Tibial artery (tissue), 4 donors: Measurements from ENCODE around the gene GLYATL2.

Experiments
- DNase-seq, 2 donors: peaks; one replicate each; pipeline ENCODE4 v3.0.0-alpha.2; 2019
- H3K27ac ChIP-seq, 2 donors: fragments of 200-600 bp; sonication (generic) in 1 of 2; 1 replicate in 1 of 2; 2 replicates in 1 of 2; pipeline ENCODE4 v1.5.1; 2018 to 2019; ENCODE audit warnings: mild to moderate bottlenecking in 1 of 2
- H3K27me3 ChIP-seq, 2 donors: fragments of 200-600 bp; sonication (generic) in 1 of 2; one replicate each; pipeline versions ENCODE4 v1.5.1 to v1.6.0; 2016 to 2019
- H3K36me3 ChIP-seq, 3 donors: fragments of 200-600 bp; sonication (generic) in 2 of 3; one replicate each; pipeline ENCODE4 v1.5.1; 2016 to 2019; ENCODE audit warnings: mild to moderate bottlenecking in 2 of 3
- H3K4me1 ChIP-seq, 4 donors: fragments of 200-600 bp; sonication (generic) in 2 of 4; 1 replicate in 3 of 4; 2 replicates in 1 of 4; pipeline ENCODE4 v1.5.1; 2016 to 2019
- H3K4me3 ChIP-seq, 2 donors: fragments of 200-600 bp; sonication (generic) in 1 of 2; 1 replicate in 1 of 2; 2 replicates in 1 of 2; pipeline ENCODE4 v1.5.1; 2018 to 2019; ENCODE audit warnings: mild to moderate bottlenecking in 2 of 2
- H3K9me3 ChIP-seq, 3 donors: fragments of 200-600 bp; sonication (generic) in 1 of 3; one replicate each; pipeline ENCODE4 v1.5.1; 2016 to 2019
- CTCF ChIP-seq, 2 experiments: fragments of 200-600 bp in 1 of 2; fragments of 450-650 bp in 1 of 2; IDR thresholded peaks; one replicate each; pipeline ENCODE4 v1.5.1; 2017 to 2019; ENCODE audit warnings: antibody characterized with exemption in 2 of 2, mild to moderate bottlenecking in 1 of 2, moderate library complexity in 1 of 2
- intact Hi-C: fragments of 100-400 bp; cut with DNase I; formaldehyde crosslinking; loops from one replicate; pipeline ENCODE4 v1.15.0; 2023; ENCODE audit warnings: low total_unique reads

Gene GLYATL2

GRCh38 chr11:58829786-58830185, 14.7 kb downstream of the GLYATL2 start:
- Histone ChIP-seq H3K9me3 (no peaks in the 10 kb centered on the region), H3K27ac (no peak overlapping the region), H3K27me3 (no peaks in the 10 kb centered on the region), H3K4me3 (no peak overlapping the region), H3K4me1 (no peaks in the 10 kb centered on the region), H3K36me3 (no peaks in the 10 kb centered on the region)
- DNase-seq, result no peak
- no peak for TF ChIP-seq CTCF (IDR thresholded peaks at IDR 0.05)
- intact Hi-C loops, result no loop called here

- no peak for TF ChIP-seq CTCF (IDR thresholded peaks at IDR 0.05)
- Histone ChIP-seq H3K4me3 (no peak overlapping the region), H3K36me3 (no peaks in the 10 kb centered on the region), H3K27ac (no peak overlapping the region), H3K9me3 (peaks cover 2 to 25% (median 14%) of the 10 kb centered on the region in 3 donors), H3K4me1 (no peaks in the 10 kb centered on the region), H3K27me3 (no peaks in the 10 kb centered on the region)
- intact Hi-C loops, result no loop called here
- DNase-seq, result no peak
Observed at GRCh38 chr11:58813693-58814092, 30.8 kb downstream of the GLYATL2 start.

- Histone ChIP-seq H3K27ac (no peak overlapping the region), H3K4me3 (no peak overlapping the region), H3K4me1 (no peaks in the 10 kb centered on the region), H3K9me3 (peaks cover 2 to 23% (median 14%) of the 10 kb centered on the region in 3 donors), H3K36me3 (no peaks in the 10 kb centered on the region), H3K27me3 (no peaks in the 10 kb centered on the region)
- intact Hi-C loops, result no loop called here
- DNase-seq, result no peak
- TF ChIP-seq CTCF (IDR thresholded peaks at IDR 0.05), result no peak
Observed at GRCh38 chr11:58811499-58811898, 33.0 kb downstream of the GLYATL2 start.

GRCh38 chr11:58807343-58807742, 37.2 kb downstream of the GLYATL2 start:
- Histone ChIP-seq H3K27ac (no peak overlapping the region), H3K36me3 (no peaks in the 10 kb centered on the region), H3K27me3 (no peaks in the 10 kb centered on the region), H3K9me3 (no peaks in the 10 kb centered on the region), H3K4me3 (no peak overlapping the region), H3K4me1 (no peaks in the 10 kb centered on the region)
- DNase-seq, result no peak
- intact Hi-C loops, result no loop called here
- TF ChIP-seq CTCF (IDR thresholded peaks at IDR 0.05), result no peak

- Histone ChIP-seq H3K27me3 (no peaks in the 10 kb centered on the region), H3K9me3 (no peaks in the 10 kb centered on the region), H3K27ac (no peak overlapping the region), H3K4me3 (no peak overlapping the region), H3K36me3 (no peaks in the 10 kb centered on the region), H3K4me1 (no peaks in the 10 kb centered on the region)
- intact Hi-C loops, result no loop called here
- TF ChIP-seq CTCF (IDR thresholded peaks at IDR 0.05), result no peak
- DNase-seq, result no peak
Observed at GRCh38 chr11:58805065-58805464, 39.4 kb downstream of the GLYATL2 start.

- no peaks in the 10 kb centered on the region for H3K9me3 ChIP-seq
- H3K27ac ChIP-seq, result no peak overlapping the region
- H3K36me3 ChIP-seq, result no peaks in the 10 kb centered on the region
- no peaks in the 10 kb centered on the region for H3K4me1 ChIP-seq
- intact Hi-C loops, result no loop called here
- no peak overlapping the region for H3K4me3 ChIP-seq
- no peaks in the 10 kb centered on the region for H3K27me3 ChIP-seq
- TF ChIP-seq CTCF (IDR thresholded peaks at IDR 0.05), result no peak
- DNase-seq, result no peak
Observed at GRCh38 chr11:58801974-58802545, 42.4 kb downstream of the GLYATL2 start.
